Measurements from ENCODE around the gene MCM5. TPM values are rescaled to one million over a fixed set of nuclear protein-coding genes. Genes with fewer than 3 reads are reported as not detected.

MCM5 gene
- total RNA-seq, 1 experiment from 2014 or later: 107 TPM

- ChIA-PET POLR2A (no interaction called here), CTCF (interaction anchor here (0.6 to 1.4 kb wide), 2 partner anchors 29 to 40 kb away, joined by 3 to 5 read pairs; no protein-coding TSS in a partner anchor)
- Histone ChIP-seq H3K27me3 (replicated peaks; ENCODE audit: control insufficient read depth, insufficient read depth, low read length) (no peaks in the 10 kb centered on the region), H3K4me3 (ENCODE audit: low read depth, low read length) (no peak overlapping the region), H3K36me3 (ENCODE audit: control insufficient read depth, insufficient read depth, low read length) (peaks cover 2% of the 10 kb centered on the region), H3K4me1 (peaks cover 49% of the 10 kb centered on the region), H3K9me3 (no peaks in the 10 kb centered on the region)
- DNase-seq: peak in 1 of 2 experiments; percentile 49
- Mint-ChIP-seq H3K9me3 (ENCODE audit: unreplicated experiment) (no peaks in the 10 kb centered on the region), H3K27ac (ENCODE audit: unreplicated experiment) (peak overlapping the region; percentile 96), H3K27me3 (ENCODE audit: insufficient read depth, unreplicated experiment) (no peaks in the 10 kb centered on the region), H3K4me1 (ENCODE audit: low read depth, unreplicated experiment) (peaks cover 47% of the 10 kb centered on the region), H3K36me3 (ENCODE audit: insufficient read depth, unreplicated experiment) (peaks cover 71% of the 10 kb centered on the region), H3K4me3 (ENCODE audit: unreplicated experiment) (peak overlapping the region; percentile 94)
- no TSS peak for BruUV-seq (replicated peaks)
- intact Hi-C loops (cut with micrococcal nuclease; ENCODE audit: unreplicated experiment): loop anchor here (2.0 kb wide), 1 partner anchor 29 kb away; no protein-coding TSS in a partner anchor
- TF ChIP-seq CTCF (IDR thresholded peaks at IDR 0.05; ENCODE audit: insufficient read depth in 1 of 2, low read depth in 1 of 2, low read length in 1 of 2, severe bottlenecking in 1 of 2, unreplicated experiment in 1 of 2): no peak
Measured at GRCh38 chr22:35380013-35380412, 19.9 kb upstream of the MCM5 start.

GRCh38 chr22:35380537-35381423 is 19.2 kb upstream of the MCM5 start, which contains the start of gene HMOX1:
Gene HMOX1, plus strand, starts transcription at chr22:35381096. Its CDS starts 78 bp downstream, at chr22:35381174.
- TSS peak; percentile 68 for BruUV-seq (replicated peaks)
- intact Hi-C loops (cut with micrococcal nuclease; ENCODE audit: unreplicated experiment): loop anchor here (2.0 kb wide), 1 partner anchor 30 kb away; no protein-coding TSS in a partner anchor

More at GRCh38 chr22:35380537-35381423, 19.2 kb upstream of the MCM5 start, which contains the start of gene HMOX1:
- ChIA-PET CTCF (interaction anchor here (0.6 to 1.4 kb wide), 5 partner anchors 12 to 207 kb away, joined by 3 to 5 read pairs (median 3); no protein-coding TSS in a partner anchor), POLR2A (interaction anchor here (0.7 kb wide), 1 partner anchor 11 kb away, joined by 5 read pairs; no protein-coding TSS in a partner anchor)
- H3K4me3 ChIP-seq (ENCODE audit: low read depth, low read length): peak within 1 kb of the TSS; percentile 83
- peaks cover 45% of the 10 kb centered on the region for H3K4me1 ChIP-seq
- DNase-seq: peak; percentile 93 to 95
- no peaks in the 10 kb centered on the region for H3K9me3 ChIP-seq
- H3K36me3 ChIP-seq (ENCODE audit: control insufficient read depth, insufficient read depth, low read length): peaks cover 2% of the 10 kb centered on the region
- H3K4me1 Mint-ChIP-seq (ENCODE audit: low read depth, unreplicated experiment): peaks cover 40% of the 10 kb centered on the region
- peaks cover 78% of the 10 kb centered on the region for H3K36me3 Mint-ChIP-seq (ENCODE audit: insufficient read depth, unreplicated experiment)
- H3K9me3 Mint-ChIP-seq (ENCODE audit: unreplicated experiment): no peaks in the 10 kb centered on the region
- H3K27me3 Mint-ChIP-seq (ENCODE audit: insufficient read depth, unreplicated experiment): no peaks in the 10 kb centered on the region
- no peak for TF ChIP-seq CTCF (IDR thresholded peaks at IDR 0.05; ENCODE audit: insufficient read depth in 1 of 2, low read depth in 1 of 2, low read length in 1 of 2, severe bottlenecking in 1 of 2, unreplicated experiment in 1 of 2)
- H3K27me3 ChIP-seq (replicated peaks; ENCODE audit: control insufficient read depth, insufficient read depth, low read length): no peaks in the 10 kb centered on the region
- peak within 1 kb of the TSS; percentile 96 for H3K27ac Mint-ChIP-seq (ENCODE audit: unreplicated experiment)
- peak within 1 kb of the TSS; percentile 94 for H3K4me3 Mint-ChIP-seq (ENCODE audit: unreplicated experiment)
